Activated T-cell treated with anti-CD3 and anti-CD28 coated beads for 1 hour (primary cell): ENCODE measurements around the gene MED7.
"Not testable (repeated sequence)": the region's sequence is repeated elsewhere in the genome, so short reads cannot be mapped to it uniquely, and the experiment has no call there.

Source experiments
- DNase-seq: peaks from one replicate; pipeline ENCODE4 v3.0.0-alpha.2; 2020; ENCODE audit warnings: low read depth

The MED7 gene, protein sequence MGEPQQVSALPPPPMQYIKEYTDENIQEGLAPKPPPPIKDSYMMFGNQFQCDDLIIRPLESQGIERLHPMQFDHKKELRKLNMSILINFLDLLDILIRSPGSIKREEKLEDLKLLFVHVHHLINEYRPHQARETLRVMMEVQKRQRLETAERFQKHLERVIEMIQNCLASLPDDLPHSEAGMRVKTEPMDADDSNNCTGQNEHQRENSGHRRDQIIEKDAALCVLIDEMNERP

DNA sequence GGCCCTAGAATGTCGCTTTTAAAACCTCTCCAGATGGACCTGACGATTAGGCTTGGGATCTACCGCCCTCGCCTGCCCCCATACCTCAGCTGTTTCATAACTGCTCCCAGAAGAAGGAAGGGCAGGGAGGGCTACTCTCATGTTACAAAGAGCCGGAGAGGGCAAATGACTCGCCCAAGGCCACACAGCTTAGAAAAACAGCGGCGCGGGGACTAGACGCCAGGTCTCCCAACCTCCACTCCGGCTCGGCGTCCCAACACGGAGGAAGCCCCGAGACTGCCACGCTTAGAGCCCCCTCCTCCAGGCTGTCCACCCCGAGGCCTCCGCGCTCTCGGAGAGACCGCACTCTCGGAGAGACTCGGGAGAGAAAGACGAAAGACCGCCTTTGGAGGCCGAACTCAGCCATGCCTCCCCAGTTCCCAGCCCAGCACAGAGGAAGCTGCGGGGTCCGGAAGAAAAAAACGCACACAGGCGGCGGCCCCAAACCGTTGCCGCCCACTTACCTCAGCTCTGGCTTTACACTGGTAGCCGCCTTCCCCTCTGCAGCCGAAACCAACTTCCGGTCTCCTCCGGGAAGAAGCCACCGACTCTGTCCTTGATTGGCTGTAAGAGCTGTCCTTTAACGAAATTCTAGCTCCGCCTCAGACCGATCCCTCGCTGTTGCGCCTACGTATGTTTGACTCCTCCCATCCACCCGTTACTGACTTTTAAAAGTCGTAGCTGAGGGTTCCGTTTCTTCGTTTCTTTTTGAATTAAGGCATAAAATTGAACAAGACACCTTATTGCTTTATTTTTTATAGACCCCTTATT lies at the start of gene MED7:
Gene MED7 (minus strand): TSS at position 549 of the 810 bp plus-strand sequence. CDS start 3,434 bp downstream, outside the sequence.
- DNase-seq, result peak; percentile 76

DNA sequence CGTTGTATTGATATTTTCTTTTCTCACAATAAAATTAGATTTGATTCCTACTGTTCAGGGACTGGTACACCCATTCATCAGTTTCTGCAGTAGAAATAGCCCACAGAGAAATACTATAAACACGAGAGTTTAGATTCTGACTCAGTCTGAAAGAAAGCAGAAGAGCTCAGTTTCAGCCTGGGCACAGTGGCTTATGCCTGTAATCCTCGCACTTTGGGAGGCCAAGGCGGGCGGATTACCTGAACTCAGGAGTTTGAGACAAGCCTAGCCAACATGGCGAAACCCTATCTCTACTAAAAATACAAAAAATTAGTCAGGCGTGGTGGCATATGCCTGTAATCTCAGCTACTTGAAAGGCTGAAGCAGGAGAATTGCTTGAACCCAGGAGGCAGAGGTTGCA lies 46.6 kb upstream of the MED7 start:
- DNase-seq, result no peak

DNA sequence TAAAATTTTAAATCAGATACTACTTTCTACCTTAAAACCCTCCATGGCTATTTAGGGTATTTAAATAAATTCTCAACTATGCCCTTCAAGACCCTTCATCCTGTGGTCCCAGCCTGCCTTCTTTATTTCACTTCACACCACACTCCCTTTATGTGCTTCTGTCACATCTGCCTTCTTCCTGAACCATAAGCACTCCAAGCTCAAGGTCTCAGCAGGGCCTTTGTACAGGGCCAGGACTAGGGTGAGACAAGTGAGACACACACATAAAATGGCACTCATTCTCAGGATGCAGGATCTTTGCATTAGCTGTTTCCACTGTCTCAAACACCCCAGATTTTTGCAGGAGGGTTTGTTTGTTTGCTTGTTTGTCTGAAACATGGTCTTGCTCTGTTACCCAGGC lies 45.6 kb upstream of the MED7 start:
- no peak for DNase-seq

DNA sequence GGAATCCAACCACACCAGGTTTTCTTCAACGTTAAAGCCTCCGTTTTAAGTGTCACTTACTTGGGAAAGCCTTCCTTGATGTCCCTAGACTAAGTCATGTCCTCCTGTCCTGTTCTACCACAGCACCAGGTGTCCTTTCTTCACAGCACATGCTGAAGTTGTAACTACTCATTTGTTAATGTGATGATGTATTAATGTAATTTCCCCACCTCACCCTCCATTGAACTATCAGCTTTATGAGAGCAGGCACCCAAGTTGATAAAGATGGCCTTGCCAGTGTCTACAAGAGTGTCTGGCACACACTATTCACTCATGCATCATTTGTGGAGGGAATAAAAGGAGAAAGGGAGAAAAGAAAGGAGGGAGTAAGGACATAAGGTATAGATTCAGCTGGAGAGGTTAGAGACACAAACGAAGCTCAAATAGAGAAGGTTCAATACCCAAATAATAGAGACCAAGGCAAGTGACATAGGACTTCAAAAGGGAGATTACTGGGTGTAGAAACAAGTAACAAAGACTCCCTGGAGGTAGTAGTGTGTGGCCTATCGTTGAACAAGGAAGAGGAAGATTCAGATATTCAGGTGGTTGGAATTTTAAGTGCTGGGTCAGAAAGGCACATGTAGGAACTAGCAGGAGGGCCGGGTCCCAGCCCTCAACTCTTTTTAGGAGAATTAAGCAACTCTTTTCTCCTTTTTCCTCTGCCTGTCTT lies 44.5 kb upstream of the MED7 start:
- DNase-seq, result no peak

DNA sequence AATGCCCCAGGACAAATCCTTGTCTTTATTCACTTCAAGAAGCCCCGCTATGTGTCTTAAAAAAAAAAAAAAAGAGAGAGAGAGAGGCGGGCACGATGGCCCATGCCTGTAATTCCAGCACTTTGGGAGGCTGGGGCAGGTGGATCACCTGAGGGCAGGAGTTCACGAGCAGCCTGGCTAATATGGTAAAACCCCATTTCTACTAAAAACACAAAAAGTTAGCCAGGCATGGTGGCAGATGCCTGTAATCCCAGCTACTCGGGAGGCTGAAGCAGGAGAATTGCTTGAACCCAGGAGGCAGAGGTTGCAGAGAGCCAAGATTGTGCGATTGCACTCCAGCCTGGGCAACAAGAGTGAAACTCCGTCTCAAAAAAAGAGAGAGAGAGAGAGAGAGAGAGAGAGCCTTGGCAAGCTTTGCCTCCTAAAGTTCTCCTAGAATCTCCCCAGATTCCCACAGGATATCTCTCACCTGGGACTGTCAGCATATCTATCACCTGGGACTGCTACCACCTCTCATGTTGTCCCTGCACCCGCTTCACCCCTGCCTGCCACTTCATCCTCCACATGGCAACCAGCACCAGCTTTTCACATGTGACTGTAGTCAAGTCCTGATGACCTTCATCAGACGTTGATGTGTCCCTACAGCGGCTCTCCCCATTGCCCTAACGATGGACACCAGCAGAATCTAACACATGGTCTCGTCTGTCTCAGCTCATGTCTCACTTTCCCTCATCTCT lies 43.8 kb upstream of the MED7 start:
- DNase-seq, result no peak

DNA sequence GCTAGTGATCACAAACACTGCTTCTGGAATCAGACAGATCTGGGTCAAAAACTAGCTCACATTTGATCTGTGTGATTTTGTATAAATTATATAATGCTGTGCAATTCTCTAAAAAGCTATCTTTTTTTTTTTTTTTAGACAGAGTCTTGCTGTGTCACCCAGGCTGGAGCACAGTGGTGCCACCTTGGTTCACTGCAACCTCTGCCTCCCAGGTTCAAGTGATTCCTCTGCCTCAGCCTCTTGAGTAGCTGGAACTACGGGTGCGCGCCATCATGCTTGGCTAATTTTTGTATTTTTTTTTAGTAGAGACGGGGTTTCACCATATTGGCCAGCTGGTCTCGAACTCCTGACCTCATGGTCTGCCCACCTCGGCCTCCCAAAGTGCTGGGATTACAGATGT lies 42.5 kb upstream of the MED7 start:
- not testable (repeated sequence) for DNase-seq

DNA sequence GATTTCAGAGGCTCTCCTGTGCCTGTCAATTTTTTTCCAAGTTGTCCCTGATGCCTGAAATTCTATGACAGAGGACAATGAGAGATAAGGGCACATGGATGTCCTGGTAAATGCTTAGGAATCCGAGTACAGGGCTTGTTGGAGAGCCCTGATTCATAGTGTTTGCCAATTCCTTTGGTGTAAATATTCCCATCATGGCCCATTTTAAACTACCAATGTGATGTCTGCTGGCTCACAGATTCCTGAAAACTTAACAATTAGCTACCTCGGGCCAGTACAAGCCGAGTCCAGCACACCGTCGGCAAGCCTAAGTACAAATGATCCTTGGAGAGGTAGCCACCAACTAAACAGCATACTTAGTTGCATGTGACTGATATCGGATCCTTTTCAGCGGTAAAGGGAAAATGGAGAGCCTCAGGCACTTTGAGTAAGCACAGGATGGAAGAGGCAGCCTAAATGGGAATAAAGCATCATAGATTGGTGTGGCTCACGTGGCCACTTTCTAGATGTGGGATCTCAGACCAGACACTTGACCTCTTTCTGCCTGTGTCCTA lies 41.5 kb upstream of the MED7 start:
- DNase-seq, result no peak

DNA sequence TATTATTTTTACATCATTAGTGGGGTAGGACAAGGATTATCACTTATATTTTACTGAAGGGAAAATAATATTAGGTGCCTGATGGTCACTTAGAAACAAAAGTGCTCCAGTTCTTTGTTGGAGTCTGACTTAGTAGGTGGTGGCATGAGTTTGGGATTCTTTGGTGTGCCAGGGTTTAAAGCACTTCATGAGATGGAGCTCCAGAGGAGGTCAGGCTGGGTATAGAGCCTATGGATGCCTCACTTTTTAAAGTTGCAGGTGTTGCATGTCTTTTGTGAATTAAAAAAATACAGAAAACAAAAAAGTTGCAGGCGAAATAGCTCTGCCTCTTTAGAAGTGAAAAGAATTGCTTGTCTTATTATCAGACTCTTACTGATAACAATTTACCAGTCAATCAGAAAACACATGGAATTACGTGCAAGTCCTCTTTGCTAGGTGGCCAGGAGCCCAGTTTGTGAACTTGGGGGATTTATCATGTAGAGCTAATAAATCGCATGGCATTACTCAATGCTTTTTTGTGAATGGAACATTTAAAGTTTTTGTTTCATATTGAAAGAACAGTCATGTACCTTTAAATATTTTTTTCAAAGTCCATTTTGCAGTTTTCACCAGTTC lies 39.6 kb upstream of the MED7 start:
- no peak for DNase-seq

DNA sequence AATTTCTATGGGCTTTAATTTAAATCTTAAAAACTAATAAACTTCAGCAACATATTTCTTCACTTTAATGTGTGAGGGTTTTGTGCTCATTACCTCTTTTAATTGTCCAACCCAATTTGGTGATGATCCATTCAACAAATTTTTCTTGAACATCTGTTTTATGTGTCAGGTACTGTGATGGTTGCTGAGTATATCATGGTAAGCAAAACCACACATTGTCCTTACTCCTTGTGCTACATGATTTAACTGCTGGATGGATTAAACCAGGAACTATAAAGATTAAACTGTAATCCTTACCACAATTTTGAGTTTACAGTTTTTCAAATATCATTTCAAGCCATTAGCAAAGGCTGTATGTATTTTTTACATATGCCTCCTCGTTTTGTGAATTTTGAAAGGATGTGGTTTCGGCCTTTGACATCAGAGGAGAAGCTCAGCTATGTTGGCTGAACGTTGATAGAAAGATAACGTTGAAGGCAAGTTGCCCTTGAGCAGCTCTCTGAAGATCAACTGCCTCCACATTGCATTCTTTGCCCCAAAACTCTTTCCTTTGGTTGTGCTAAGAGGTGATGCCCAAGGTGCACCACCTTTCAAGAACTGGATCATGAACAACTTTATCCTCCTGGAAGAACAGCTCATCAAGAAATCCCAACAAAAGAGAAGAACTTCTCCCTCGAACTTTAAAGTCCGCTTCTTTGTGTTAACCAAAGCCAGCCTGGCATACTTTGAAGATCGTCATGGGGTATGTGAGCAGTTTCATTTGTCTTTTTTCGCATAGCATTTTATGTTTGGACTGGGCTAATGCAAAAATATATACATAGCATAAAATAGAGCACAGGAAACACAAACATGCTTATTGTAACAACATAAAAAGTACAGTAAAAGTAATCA lies 38.0 kb upstream of the MED7 start, which contains the start of gene ITK:
Gene ITK (plus strand): TSS at position 467 of the 891 bp plus-strand sequence. CDS start 138 bp downstream, at position 605.
- no peak for DNase-seq

DNA sequence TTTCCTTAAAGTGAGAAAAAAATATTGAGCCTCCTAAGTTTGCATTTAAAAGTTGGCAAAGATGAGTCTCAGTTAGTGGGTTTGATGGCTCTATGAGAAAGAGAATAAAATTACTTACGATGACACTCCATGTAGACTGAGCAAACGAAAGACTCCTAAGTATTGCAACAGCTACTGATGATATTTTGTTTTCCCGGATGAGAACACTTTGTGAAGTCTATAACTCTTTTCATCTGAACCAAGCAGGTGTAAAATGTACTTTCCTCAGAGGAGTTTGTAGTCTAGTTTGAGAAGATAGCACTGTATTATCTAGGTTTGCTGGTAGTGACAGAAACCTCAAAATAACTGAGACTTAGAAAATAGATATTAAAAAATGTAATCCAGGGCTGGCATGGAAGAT lies 36.3 kb upstream of the MED7 start:
- DNase-seq, result no peak

DNA sequence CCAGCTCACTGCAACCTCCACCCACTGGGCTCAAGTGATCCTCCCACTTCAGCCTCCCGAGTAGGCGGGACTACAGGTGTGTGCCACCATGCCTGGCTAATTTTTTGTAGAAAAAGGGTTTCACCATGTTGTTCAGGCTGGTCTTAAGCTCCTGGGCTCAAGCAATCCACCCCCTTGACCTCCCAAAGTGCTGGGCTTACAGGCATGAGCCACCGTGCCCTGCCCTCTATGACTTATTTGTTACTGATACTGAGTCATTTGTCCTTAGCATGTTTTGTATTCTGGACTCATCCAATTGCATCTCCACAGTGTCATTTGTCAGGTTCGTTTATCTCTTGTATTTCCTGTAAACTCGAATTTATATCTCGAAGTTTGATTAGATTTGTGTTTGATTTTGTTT lies 35.3 kb upstream of the MED7 start:
- DNase-seq, result no peak

DNA sequence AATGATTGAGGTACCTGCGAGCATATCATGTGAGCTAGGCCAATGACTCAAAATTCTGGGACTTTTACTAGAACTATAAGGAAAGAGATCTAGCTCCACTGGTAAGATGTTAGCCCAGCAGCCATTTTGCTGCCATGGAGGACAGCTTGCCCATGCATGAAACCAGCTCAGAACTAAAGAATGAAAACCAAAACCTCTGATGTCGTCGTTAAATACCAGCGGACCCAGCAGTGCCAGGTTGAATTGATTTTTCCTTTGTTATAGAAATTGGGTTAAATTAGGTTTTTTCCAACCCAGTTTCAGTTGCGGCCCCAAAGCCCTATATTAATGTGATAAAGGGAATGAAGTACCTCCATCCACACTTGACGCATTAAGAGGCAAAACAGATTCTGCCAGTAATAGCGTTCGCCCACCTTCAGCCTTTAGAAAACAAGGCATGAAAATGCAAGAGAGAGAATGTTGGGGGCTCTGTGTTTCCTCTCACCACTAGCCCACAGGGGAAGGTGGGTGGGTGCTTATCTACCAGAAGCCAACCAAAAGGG lies 32.5 kb upstream of the MED7 start:
- no peak for DNase-seq

DNA sequence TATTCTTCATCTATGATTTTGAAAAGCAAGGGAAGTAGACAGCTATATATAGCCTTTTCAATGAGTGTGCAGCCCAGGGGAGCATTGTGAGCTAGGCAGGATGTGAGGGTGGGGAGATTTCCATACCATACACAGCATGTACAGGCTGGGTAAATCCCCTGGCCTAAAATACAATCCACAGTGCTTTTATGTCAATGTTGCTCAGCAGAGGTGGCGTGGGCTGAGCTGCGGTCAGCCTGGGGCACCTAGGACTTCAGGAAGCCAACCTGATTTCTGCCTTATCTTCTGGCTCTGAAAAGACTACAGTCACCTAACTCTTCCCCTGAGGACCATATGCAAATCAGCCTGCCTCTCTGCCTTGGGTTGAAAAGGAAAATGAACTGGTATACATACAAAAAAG lies 29.7 kb upstream of the MED7 start:
- peak; percentile 45 for DNase-seq

DNA sequence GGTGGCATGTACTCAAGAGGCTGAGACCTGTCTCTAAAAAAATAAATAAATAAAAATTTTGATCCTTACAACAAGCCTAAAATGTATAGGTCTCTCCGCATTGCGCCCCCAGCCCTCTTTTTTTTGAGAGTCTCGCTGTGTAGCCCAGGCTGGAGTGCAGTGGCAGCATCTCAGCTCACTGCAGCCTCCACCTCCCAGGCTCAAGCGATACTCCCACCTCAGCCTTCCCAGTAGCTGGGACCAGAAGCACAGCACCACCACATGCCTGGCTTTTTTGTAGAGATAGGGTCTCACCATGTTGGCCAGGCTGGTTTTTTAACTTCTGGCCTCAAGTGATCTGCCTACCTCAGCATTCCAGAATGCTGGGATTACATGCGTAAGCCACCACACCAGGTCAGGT lies 25.6 kb upstream of the MED7 start:
- no peak for DNase-seq

DNA sequence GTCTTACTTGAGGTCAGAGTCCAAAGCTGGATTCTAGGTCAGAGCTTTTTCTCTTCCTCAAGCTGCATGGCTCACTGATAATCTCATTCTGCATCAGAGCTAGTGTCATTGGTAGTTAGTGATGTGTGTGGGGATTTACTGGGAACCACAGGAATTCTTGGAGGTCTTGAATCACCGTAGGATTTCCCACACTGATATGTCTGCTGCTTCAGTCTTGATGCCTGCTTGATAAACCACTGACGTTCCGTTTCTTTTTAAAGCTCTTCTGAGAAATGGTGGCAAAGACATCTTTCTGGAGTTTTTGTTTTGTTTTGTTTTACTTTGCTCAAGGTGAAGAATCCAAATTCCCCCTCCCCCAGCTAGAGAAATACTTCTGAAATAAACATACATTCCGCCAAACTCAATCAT lies 24.6 kb upstream of the MED7 start:
- no peak for DNase-seq

DNA sequence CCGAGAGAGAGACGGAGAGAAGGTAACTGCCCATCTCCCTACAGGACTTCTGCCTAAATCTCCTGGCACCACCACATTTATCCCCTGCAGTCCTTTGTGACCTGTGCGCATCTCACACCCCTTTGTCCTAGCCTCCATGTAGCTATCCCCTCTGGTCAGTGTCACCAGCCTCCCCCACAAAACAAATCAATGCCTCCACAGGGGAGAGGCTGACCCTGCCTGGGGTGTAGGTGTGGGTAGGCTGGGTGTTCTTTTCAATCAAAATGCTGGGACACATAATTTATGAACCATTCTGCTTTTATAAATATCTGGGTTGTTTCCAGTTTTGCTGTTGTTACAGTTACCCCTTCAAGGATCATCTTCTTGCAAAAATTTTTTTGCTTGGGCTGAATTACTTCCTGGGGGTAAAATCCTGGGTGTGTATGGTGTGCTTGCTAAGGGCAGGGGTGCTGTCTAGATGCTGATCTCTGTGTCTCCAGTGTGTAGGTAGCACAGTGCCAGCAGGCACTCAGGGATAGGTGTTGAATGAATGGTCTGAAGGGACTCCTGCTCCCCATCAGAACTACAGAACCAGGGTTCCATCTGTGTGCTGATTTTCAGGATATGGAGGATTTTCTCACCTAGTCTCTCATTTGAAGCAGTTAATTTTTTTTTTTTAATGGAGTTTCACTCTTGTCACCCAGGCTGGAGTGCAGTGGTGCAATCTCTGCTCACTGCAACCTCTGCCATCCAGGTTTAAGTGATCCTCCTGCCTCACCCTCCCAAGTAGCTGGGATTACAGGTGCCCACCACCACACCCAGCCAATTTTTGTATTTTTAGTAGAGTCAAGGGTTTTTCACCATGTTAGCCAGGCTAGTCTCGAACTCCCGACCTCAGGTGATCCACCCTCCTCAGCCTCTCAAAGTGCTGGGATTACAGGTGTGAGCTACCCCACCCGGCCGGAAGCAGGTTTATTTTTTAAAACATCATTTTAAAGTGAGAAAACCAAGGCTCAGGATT lies 23.8 kb upstream of the MED7 start, which contains the start of gene GARIN3:
Gene GARIN3 (minus strand): TSS at position 51 of the 1,000 bp plus-strand sequence. CDS start 96 bp downstream, outside the sequence.
- no peak for DNase-seq

DNA sequence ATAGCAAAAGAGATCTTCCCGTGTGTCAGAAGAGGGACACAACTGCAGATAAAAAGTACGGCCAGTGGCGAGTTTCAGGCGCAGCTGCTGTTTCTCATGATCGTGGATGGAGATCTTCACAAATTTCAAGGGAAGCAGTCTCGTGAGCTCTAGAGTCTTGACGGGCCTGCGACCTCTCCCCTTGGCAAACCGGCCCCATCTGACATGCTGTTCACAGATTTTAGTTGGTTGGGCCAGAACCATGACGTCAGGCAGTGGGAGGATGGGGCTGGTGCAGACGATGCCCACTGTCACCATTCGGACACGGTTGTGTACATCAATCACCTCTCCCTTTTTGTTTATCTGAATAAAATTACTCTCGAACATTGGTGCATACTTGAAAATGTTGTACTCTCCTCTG lies 23.0 kb upstream of the MED7 start:
- no peak for DNase-seq

DNA sequence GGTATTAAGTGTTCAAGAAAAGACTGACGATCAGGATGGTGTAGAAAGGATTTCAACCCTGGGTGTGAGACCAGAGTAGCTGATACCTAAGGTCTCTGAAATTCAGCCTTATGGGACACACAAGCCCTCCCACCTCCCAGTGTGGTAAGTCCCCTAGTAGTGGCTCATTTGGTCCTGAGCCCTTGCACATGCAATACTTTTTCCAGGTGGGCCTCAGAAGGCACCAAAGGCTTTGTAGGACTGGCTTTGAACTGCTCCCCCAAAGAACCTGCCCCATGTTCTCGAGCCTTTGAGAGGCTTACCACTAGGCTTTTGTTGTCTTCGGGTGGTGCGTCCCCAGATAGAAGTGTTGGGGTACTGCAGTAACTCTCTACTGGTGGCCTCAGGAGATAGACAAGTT lies 22.6 kb upstream of the MED7 start:
- no peak for DNase-seq

DNA sequence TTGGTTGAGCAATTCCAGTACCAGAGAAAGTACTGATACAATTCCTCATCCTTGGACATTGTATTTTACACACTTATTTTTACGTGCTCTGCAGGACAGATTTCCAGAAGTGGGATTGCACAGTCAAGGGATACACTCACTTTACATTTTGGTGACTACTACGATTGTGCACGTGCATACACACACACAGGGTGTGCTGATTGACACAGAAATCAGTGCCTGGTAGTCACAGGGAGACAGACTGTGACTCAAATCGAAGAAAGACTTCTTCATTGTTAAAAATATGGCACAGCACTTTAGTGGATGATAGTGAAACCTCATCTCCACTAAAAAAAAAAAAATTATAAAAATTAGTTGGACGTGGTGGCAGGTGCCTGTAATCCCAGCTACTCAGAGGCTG lies 21.9 kb upstream of the MED7 start:
- no peak for DNase-seq
